NAMALWA (cell line): ENCODE data around the gene QTRT2.
A peak's percentile ranks its signal among the peaks of the same experiment; 100 is the strongest.

ENCODE experiments used
- DNase-seq: peaks from one replicate; pipeline ENCODE4 v3.0.0-alpha.2; 2015; ENCODE audit warnings: low spot score

Gene QTRT2

GRCh38 chr3:114056130-114057010 is at the start of gene QTRT2, which contains the start of gene CCDC191:
Gene QTRT2, plus strand, starts transcription at chr3:114056737. Its CDS starts 8,521 bp downstream, at chr3:114065258.
Gene CCDC191, minus strand, starts transcription at chr3:114056526. Its CDS starts 60 bp downstream, at chr3:114056466.
- DNase-seq, result peak; percentile 100

GRCh38 chr3:114011059-114011797 is 45.3 kb upstream of the QTRT2 start:
- peak; percentile 23 for DNase-seq

GRCh38 chr3:114014211-114014610 is 42.3 kb upstream of the QTRT2 start:
- no peak for DNase-seq

- DNase-seq, result no peak
Observed at GRCh38 chr3:114019486-114019885, 37.1 kb upstream of the QTRT2 start.

- DNase-seq, result no peak
Observed at GRCh38 chr3:114020907-114021306, 35.6 kb upstream of the QTRT2 start.

GRCh38 chr3:114022145-114022802 is 34.3 kb upstream of the QTRT2 start:
- DNase-seq, result no peak

GRCh38 chr3:114025451-114025850 is 31.1 kb upstream of the QTRT2 start:
- DNase-seq, result no peak

GRCh38 chr3:114026331-114026730 is 30.2 kb upstream of the QTRT2 start:
- DNase-seq, result no peak

- no peak for DNase-seq
Observed at GRCh38 chr3:114033721-114034120, 22.8 kb upstream of the QTRT2 start.

- no peak for DNase-seq
Observed at GRCh38 chr3:114034211-114034610, 22.3 kb upstream of the QTRT2 start.

- no peak for DNase-seq
Observed at GRCh38 chr3:114034787-114035545, 21.6 kb upstream of the QTRT2 start.

- no peak for DNase-seq
Observed at GRCh38 chr3:114035896-114036295, 20.6 kb upstream of the QTRT2 start.

GRCh38 chr3:114043205-114043604 is 13.3 kb upstream of the QTRT2 start:
- DNase-seq, result peak; percentile 14

GRCh38 chr3:114052216-114052615 is 4.3 kb upstream of the QTRT2 start:
- DNase-seq, result no peak

GRCh38 chr3:114057011-114057347 is 442 bp downstream of the QTRT2 start:
- no peak for DNase-seq

- no peak for DNase-seq
Observed at GRCh38 chr3:114058646-114059045, 2.1 kb downstream of the QTRT2 start.

- DNase-seq, result no peak
Observed at GRCh38 chr3:114060906-114061655, 4.5 kb downstream of the QTRT2 start.

- DNase-seq, result no peak
Observed at GRCh38 chr3:114067804-114068203, 11.3 kb downstream of the QTRT2 start.

- DNase-seq, result no peak
Observed at GRCh38 chr3:114068336-114068735, 11.8 kb downstream of the QTRT2 start.

GRCh38 chr3:114071786-114072185 is 15.2 kb downstream of the QTRT2 start:
- no peak for DNase-seq

- DNase-seq, result no peak
Observed at GRCh38 chr3:114076711-114077110, 20.2 kb downstream of the QTRT2 start.
